HL-60/S4 treated with retinoic acid at 250 ng/mL for 4 days and 3 days (cell line): ENCODE measurements around the gene EXOC3L2.

ENCODE experiments used
- in situ Hi-C: fragments of 300-500 bp; cut with MboI; formaldehyde crosslinking; loops from 2 replicates; pipeline ENCODE4 v1.7.0; 2022; ENCODE audit warnings: low sequenced_read_pairs

The EXOC3L2 gene

GRCh38 chr19:45222724-45223123, 22.5 kb downstream of the EXOC3L2 start:
- in situ Hi-C loops = no loop called here

- in situ Hi-C loops = no loop called here
Observed at GRCh38 chr19:45218911-45219743, 26.1 kb downstream of the EXOC3L2 start.

GRCh38 chr19:45218426-45218825, 26.8 kb downstream of the EXOC3L2 start:
- in situ Hi-C loops = no loop called here

GRCh38 chr19:45217957-45218334, 27.3 kb downstream of the EXOC3L2 start:
- in situ Hi-C loops = no loop called here

- in situ Hi-C loops = no loop called here
Observed at GRCh38 chr19:45217193-45217956, 27.8 kb downstream of the EXOC3L2 start.

GRCh38 chr19:45216667-45217066, 28.5 kb downstream of the EXOC3L2 start:
- in situ Hi-C loops = no loop called here

GRCh38 chr19:45215391-45216191, 29.6 kb downstream of the EXOC3L2 start:
- in situ Hi-C loops = no loop called here

- in situ Hi-C loops = no loop called here
Observed at GRCh38 chr19:45213031-45213430, 32.2 kb downstream of the EXOC3L2 start.

- in situ Hi-C loops = no loop called here
Observed at GRCh38 chr19:45211751-45212381, 33.3 kb downstream of the EXOC3L2 start.

GRCh38 chr19:45206328-45206727, 38.9 kb downstream of the EXOC3L2 start:
- in situ Hi-C loops = no loop called here

GRCh38 chr19:45205810-45206209, 39.4 kb downstream of the EXOC3L2 start:
- in situ Hi-C loops = no loop called here

GRCh38 chr19:45202637-45203036, 42.6 kb downstream of the EXOC3L2 start:
- in situ Hi-C loops = no loop called here

- in situ Hi-C loops = no loop called here
Observed at GRCh38 chr19:45200568-45200967, 44.6 kb downstream of the EXOC3L2 start.

GRCh38 chr19:45195764-45196163, 49.4 kb downstream of the EXOC3L2 start:
- in situ Hi-C loops = no loop called here

- in situ Hi-C loops = no loop called here
Observed at GRCh38 chr19:45191375-45191774, 53.8 kb downstream of the EXOC3L2 start.

GRCh38 chr19:45189971-45190370, 55.2 kb downstream of the EXOC3L2 start:
- in situ Hi-C loops = no loop called here

- in situ Hi-C loops = no loop called here
Observed at GRCh38 chr19:45187421-45188100, 57.6 kb downstream of the EXOC3L2 start.

GRCh38 chr19:45186509-45187334, 58.5 kb downstream of the EXOC3L2 start:
- in situ Hi-C loops = no loop called here

- in situ Hi-C loops = no loop called here
Observed at GRCh38 chr19:45184115-45184514, 61.1 kb downstream of the EXOC3L2 start.
